C4-2B (cell line): Measurements from ENCODE around the gene OR3A3.

Experiments
- CTCF ChIP-seq: fragments of 450-650 bp; conservative IDR thresholded peaks from 2 replicates; pipeline ENCODE4 v1.5.1; 2017; ENCODE audit warnings: mild to moderate bottlenecking
- ZFX ChIP-seq: fragments of 450-650 bp; IDR thresholded peaks from 2 replicates; pipeline ENCODE4 v1.6.1; 2017

DNA sequence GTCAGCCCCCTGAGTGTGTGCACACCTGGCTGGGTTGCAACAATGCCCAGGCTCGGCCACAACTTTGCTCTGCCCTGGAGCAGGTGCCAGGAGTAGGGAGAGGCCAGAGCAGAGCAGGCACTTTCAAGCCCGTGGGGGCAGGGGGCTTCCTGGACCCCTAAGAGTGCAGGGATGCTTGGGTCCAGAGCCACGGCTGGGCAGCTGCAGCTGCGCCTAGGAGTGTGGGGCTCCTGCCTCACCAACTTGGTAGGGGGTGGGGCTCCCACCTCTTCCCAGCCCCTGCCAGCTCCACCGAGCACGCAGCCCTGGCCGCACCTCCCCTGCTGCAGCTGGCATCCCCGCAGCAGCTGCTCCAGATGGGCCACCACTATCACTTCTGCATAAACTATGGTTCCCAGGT, 32.8 kb upstream of the OR3A3 start:
- TF ChIP-seq CTCF = no peak
- no peak for TF ChIP-seq ZFX
